ENCODE results near the gene IKBKE. TPM values are rescaled to one million over a fixed set of nuclear protein-coding genes. Genes with fewer than 3 reads are reported as not detected.

The IKBKE gene
- total RNA-seq, 2 donors from 2014 or later: 3.6 to 6.1 TPM

GRCh38 chr1:206456577-206457370 lies 13.5 kb upstream of the IKBKE start:
- WGBS: 88% methylated on average over 11 of the region's 11 CpGs
- Histone ChIP-seq H3K36me3 (no peaks in the 10 kb centered on the region), H3K4me1 (replicated peaks) (no peaks in the 10 kb centered on the region), H3K27ac (no peak overlapping the region), H3K4me3 (no peak overlapping the region), H3K27me3 (replicated peaks; ENCODE audit: insufficient read depth) (no peaks in the 10 kb centered on the region), H3K9me3 (no peaks in the 10 kb centered on the region)
- no peak for DNase-seq (ENCODE audit: low spot score)
- TF ChIP-seq POLR2AphosphoS5 (IDR thresholded peaks at IDR 0.05): no peak
- TF ChIP-seq POLR2A (IDR thresholded peaks at IDR 0.05): no peak
- no peak for TF ChIP-seq CTCF (IDR thresholded peaks at IDR 0.05)
- intact Hi-C loops (cut with DNase I): no loop called here

- Histone ChIP-seq H3K36me3 (no peaks in the 10 kb centered on the region), H3K9me3 (no peaks in the 10 kb centered on the region), H3K4me3 (no peak overlapping the region), H3K4me1 (replicated peaks) (no peaks in the 10 kb centered on the region), H3K27ac (no peak overlapping the region), H3K27me3 (replicated peaks; ENCODE audit: insufficient read depth) (no peaks in the 10 kb centered on the region)
- WGBS: 82% methylated on average over 6 of the region's 6 CpGs
- TF ChIP-seq POLR2A (IDR thresholded peaks at IDR 0.05) (no peak), CTCF (IDR thresholded peaks at IDR 0.05) (no peak), POLR2AphosphoS5 (IDR thresholded peaks at IDR 0.05) (no peak)
- intact Hi-C loops (cut with DNase I): no loop called here
- DNase-seq (ENCODE audit: low spot score): no peak
Observed at GRCh38 chr1:206457408-206458120, 12.7 kb upstream of the IKBKE start.

- Histone ChIP-seq H3K27ac (no peak overlapping the region), H3K4me1 (replicated peaks) (no peaks in the 10 kb centered on the region), H3K4me3 (no peak overlapping the region), H3K9me3 (no peaks in the 10 kb centered on the region), H3K36me3 (no peaks in the 10 kb centered on the region), H3K27me3 (replicated peaks; ENCODE audit: insufficient read depth) (no peaks in the 10 kb centered on the region)
- no peak for DNase-seq (ENCODE audit: low spot score)
- intact Hi-C loops (cut with DNase I): no loop called here
- 95% methylated on average over 4 of the region's 4 CpGs for WGBS
- TF ChIP-seq POLR2AphosphoS5 (IDR thresholded peaks at IDR 0.05) (no peak), POLR2A (IDR thresholded peaks at IDR 0.05) (no peak), CTCF (IDR thresholded peaks at IDR 0.05) (no peak)
Observed at GRCh38 chr1:206459703-206460102, 10.6 kb upstream of the IKBKE start.

- no peak for TF ChIP-seq POLR2AphosphoS5 (IDR thresholded peaks at IDR 0.05)
- no peak for TF ChIP-seq POLR2A (IDR thresholded peaks at IDR 0.05)
- TF ChIP-seq CTCF (IDR thresholded peaks at IDR 0.05): no peak
- H3K4me3 ChIP-seq: no peak overlapping the region
- no peak for DNase-seq (ENCODE audit: low spot score)
- no peaks in the 10 kb centered on the region for H3K36me3 ChIP-seq
- 87% methylated on average over 17 of the region's 17 CpGs for WGBS
- intact Hi-C loops (cut with DNase I): no loop called here
- H3K27me3 ChIP-seq (replicated peaks; ENCODE audit: insufficient read depth): no peaks in the 10 kb centered on the region
- no peaks in the 10 kb centered on the region for H3K9me3 ChIP-seq
- H3K27ac ChIP-seq: no peak overlapping the region
- H3K4me1 ChIP-seq (replicated peaks): no peaks in the 10 kb centered on the region
Observed at GRCh38 chr1:206460836-206461426, 9.3 kb upstream of the IKBKE start.

All from prostate gland (tissue), 2 donors.